ENCODE measurements around the gene SDK2. TPM values are rescaled to one million over a fixed set of nuclear protein-coding genes. Genes with fewer than 3 reads are reported as not detected.

The SDK2 gene
- polyA plus RNA-seq, 1 experiment, result 0.04 TPM

GRCh38 chr17:73365301-73365874 lies 278.9 kb downstream of the SDK2 start:
- DNase-seq (ENCODE audit: low read depth), result no peak
- H3K27me3 ChIP-seq (ENCODE audit: control insufficient read depth, insufficient read depth, low read length), result no peaks in the 10 kb centered on the region
- ChIA-PET CTCF (interaction anchor here (0.6 to 18.2 kb wide), 6 partner anchors 21 to 639 kb away, joined by 3 to 427 read pairs (median 4); partner anchors contain the start of genes CDC42EP4 and CPSF4L), POLR2A (no interaction called here)
- no peak for TF ChIP-seq CTCF (IDR thresholded peaks at IDR 0.05; ENCODE audit: insufficient read depth, low read depth, low read length)
- no peak overlapping the region for H3K4me3 ChIP-seq (ENCODE audit: low read depth, low read length)
- no peaks in the 10 kb centered on the region for H3K36me3 ChIP-seq (ENCODE audit: control insufficient read depth, insufficient read depth, low read length)

GRCh38 chr17:73364155-73364522 lies 280.1 kb downstream of the SDK2 start:
- Histone ChIP-seq H3K27me3 (ENCODE audit: control insufficient read depth, insufficient read depth, low read length) (no peaks in the 10 kb centered on the region), H3K36me3 (ENCODE audit: control insufficient read depth, insufficient read depth, low read length) (no peaks in the 10 kb centered on the region), H3K4me3 (ENCODE audit: low read depth, low read length) (no peak overlapping the region)
- ChIA-PET POLR2A (no interaction called here), CTCF (interaction anchor here (1.4 to 18.2 kb wide), 4 partner anchors 17 to 110 kb away, joined by 3 to 427 read pairs (median 58); partner anchors contain the start of genes CDC42EP4 and CPSF4L)
- no peak for TF ChIP-seq CTCF (IDR thresholded peaks at IDR 0.05; ENCODE audit: insufficient read depth, low read depth, low read length)
- DNase-seq (ENCODE audit: low read depth), result no peak

- ChIA-PET CTCF (interaction anchor here (1.4 to 18.2 kb wide), 4 partner anchors 16 to 110 kb away, joined by 3 to 427 read pairs (median 58); partner anchors contain the start of genes CDC42EP4 and CPSF4L), POLR2A (no interaction called here)
Measured at GRCh38 chr17:73363442-73364154, 280.6 kb downstream of the SDK2 start.

GRCh38 chr17:73362697-73363096 lies 281.5 kb downstream of the SDK2 start:
- no peak for TF ChIP-seq CTCF (IDR thresholded peaks at IDR 0.05; ENCODE audit: insufficient read depth, low read depth, low read length)
- POLR2A ChIA-PET, result interaction anchor here (0.6 kb wide), 1 partner anchor 76 kb away, joined by 13 read pairs; no protein-coding TSS in a partner anchor
- Histone ChIP-seq H3K4me3 (ENCODE audit: low read depth, low read length) (no peak overlapping the region), H3K36me3 (ENCODE audit: control insufficient read depth, insufficient read depth, low read length) (no peaks in the 10 kb centered on the region), H3K27me3 (ENCODE audit: control insufficient read depth, insufficient read depth, low read length) (no peaks in the 10 kb centered on the region; the same call in 1 of the 2 replicates)
- CTCF ChIA-PET, result interaction anchor here (1.3 to 18.2 kb wide), 3 partner anchors 15 to 109 kb away, joined by 3 to 427 read pairs (median 4); partner anchors contain the start of gene CPSF4L
- DNase-seq (ENCODE audit: low read depth), result no peak

More at GRCh38 chr17:73363442-73364154, 280.6 kb downstream of the SDK2 start:
- DNase-seq (ENCODE audit: low read depth), result no peak
- Histone ChIP-seq H3K36me3 (ENCODE audit: control insufficient read depth, insufficient read depth, low read length) (no peaks in the 10 kb centered on the region), H3K4me3 (ENCODE audit: low read depth, low read length) (no peak overlapping the region), H3K27me3 (ENCODE audit: control insufficient read depth, insufficient read depth, low read length) (no peaks in the 10 kb centered on the region; the same call in 1 of the 2 replicates)
- TF ChIP-seq CTCF (IDR thresholded peaks at IDR 0.05; ENCODE audit: insufficient read depth, low read depth, low read length), result no peak
